GM23248 (cell line): Measurements from ENCODE around the gene MINK1.

ENCODE experiments used
- EZH2 ChIP-seq: fragments of 200-600 bp; sonication (generic); IDR thresholded peaks from 2 replicates; pipeline ENCODE4 v1.6.1; 2018; ENCODE audit warnings: antibody characterized with exemption, mild to moderate bottlenecking; ENCODE audit not compliant: insufficient read depth, poor library complexity, severe bottlenecking
- EZH2phosphoT487 ChIP-seq: fragments of 200-600 bp; sonication (generic); IDR thresholded peaks from 2 replicates; pipeline ENCODE4 v1.6.1; 2018; ENCODE audit warnings: antibody characterized with exemption, moderate library complexity, mild to moderate bottlenecking, low read depth; ENCODE audit not compliant: insufficient read depth

GRCh38 chr17:4862720-4863119 is 29.6 kb downstream of the MINK1 start:
- TF ChIP-seq EZH2phosphoT487 (no peak), EZH2 (no peak)
